ENCODE measurements around the gene HSPD1.
"Not testable (repeated sequence)": the region's sequence is repeated elsewhere in the genome, so short reads cannot be mapped to it uniquely, and the experiment has no call there.

The HSPD1 gene

GRCh38 chr2:197495433-197496134 is 4.1 kb downstream of the HSPD1 start:
- DNase-seq: no peak

- no peak for DNase-seq
Measured at GRCh38 chr2:197487385-197487784, 12.3 kb downstream of the HSPD1 start.

- no peak for DNase-seq
Measured at GRCh38 chr2:197486175-197486574, 13.5 kb downstream of the HSPD1 start.

GRCh38 chr2:197484248-197484647 is 15.4 kb downstream of the HSPD1 start:
- not testable (repeated sequence) for DNase-seq

- no peak for DNase-seq
Measured at GRCh38 chr2:197480165-197481036, 19.2 kb downstream of the HSPD1 start.

GRCh38 chr2:197477797-197478196 is 21.8 kb downstream of the HSPD1 start:
- DNase-seq: no peak

GRCh38 chr2:197472166-197472565 is 27.5 kb downstream of the HSPD1 start:
- DNase-seq: no peak

GRCh38 chr2:197464175-197464574 is 35.5 kb downstream of the HSPD1 start:
- no peak for DNase-seq

- DNase-seq: no peak
Measured at GRCh38 chr2:197461057-197461456, 38.6 kb downstream of the HSPD1 start.

GRCh38 chr2:197460649-197461048 is 39.0 kb downstream of the HSPD1 start:
- no peak for DNase-seq

GRCh38 chr2:197455428-197455827 is 44.2 kb downstream of the HSPD1 start:
- no peak for DNase-seq

- DNase-seq: no peak
Measured at GRCh38 chr2:197454923-197455322, 44.7 kb downstream of the HSPD1 start.

GRCh38 chr2:197453914-197454398 is 45.7 kb downstream of the HSPD1 start:
- no peak for DNase-seq

- DNase-seq: peak; percentile 99
Measured at GRCh38 chr2:197453123-197453913, 46.3 kb downstream of the HSPD1 start, which contains the start of gene COQ10B. Gene COQ10B (plus strand): TSS chr2:197453552. CDS start chr2:197453561, 9 bp downstream.

GRCh38 chr2:197452754-197453122 is 46.9 kb downstream of the HSPD1 start:
- no peak for DNase-seq

GRCh38 chr2:197450935-197451358 is 48.7 kb downstream of the HSPD1 start:
- not testable (repeated sequence) for DNase-seq

GRCh38 chr2:197450465-197450864 is 49.2 kb downstream of the HSPD1 start:
- DNase-seq: no peak

- DNase-seq: no peak
Measured at GRCh38 chr2:197446844-197447243, 52.8 kb downstream of the HSPD1 start.

GRCh38 chr2:197445746-197446145 is 53.9 kb downstream of the HSPD1 start:
- no peak for DNase-seq

GRCh38 chr2:197442857-197443256 is 56.8 kb downstream of the HSPD1 start:
- no peak for DNase-seq

GRCh38 chr2:197437380-197437779 is 62.3 kb downstream of the HSPD1 start:
- DNase-seq: no peak

All from CD4-positive, alpha-beta T cell treated with Interleukin-4 for 4 hours (primary cell).